Tongue (tissue), 2 donors: Measurements from ENCODE around the gene KIAA1217. TPM values are rescaled to one million over a fixed set of nuclear protein-coding genes. Genes with fewer than 3 reads are reported as not detected.
A peak's percentile ranks its signal among the peaks of the same experiment; 100 is the strongest.

Experiments used
- DNase-seq: peaks from one replicate; pipeline ENCODE4 v3.0.0-alpha.2; 2015
- total RNA-seq: library from RNA; depleted of rRNA; stranded (reverse); fragments of >200 nt; gene quantifications from one replicate; pipeline ENCODE4 v1.2.3, GENCODE V29; 2014

KIAA1217 gene
- total RNA-seq, 1 donor from 2014 or later = 36.0 TPM

- DNase-seq = peak; percentile 66
Observed at GRCh38 chr10:24502006-24502405, 293.1 kb downstream of the KIAA1217 start.

GRCh38 chr10:24502801-24503460 is 294.0 kb downstream of the KIAA1217 start:
- no peak for DNase-seq

DNA sequence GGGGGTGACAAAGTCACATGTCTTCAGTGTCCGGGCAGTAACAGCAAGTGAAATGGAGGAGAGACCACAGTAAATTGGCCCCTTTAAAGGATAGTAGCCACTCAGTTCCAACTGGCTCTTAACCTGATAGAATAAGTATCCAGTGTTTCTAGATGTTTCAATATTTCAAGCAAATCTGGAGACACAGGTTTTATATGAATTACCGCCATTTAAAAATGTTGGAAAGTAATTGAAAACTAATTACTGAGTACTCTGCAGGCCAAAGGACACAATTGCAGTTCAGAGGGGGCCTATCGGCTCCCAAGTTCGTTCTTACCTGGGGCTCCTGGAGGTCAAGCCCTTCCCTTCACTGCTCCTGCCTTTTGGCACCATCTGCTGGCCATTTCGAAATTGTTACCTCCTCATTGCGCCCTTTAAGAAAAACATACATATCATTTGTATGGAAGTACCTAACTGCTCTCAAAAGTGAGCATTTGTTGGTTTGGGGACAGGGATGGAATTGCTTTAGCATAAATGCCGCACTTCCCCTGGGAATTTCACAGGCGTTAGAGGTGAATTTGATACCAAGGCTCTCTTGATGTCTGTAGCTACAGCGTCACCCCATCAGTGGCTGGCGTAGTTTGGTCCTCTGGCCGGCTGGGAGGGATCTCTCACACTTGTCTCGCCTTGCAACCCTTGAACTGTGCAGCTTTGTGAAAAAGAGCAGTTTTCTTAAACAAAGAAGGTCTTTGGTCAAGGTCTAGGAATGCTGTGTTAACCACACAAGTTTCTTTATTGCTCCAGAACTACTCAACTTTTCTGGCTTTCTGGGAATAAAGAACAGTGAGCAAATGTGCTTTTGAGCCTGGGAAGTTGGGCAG is 294.8 kb downstream of the KIAA1217 start:
- peak; percentile 68 for DNase-seq

GRCh38 chr10:24505759-24506158 is 296.8 kb downstream of the KIAA1217 start:
- DNase-seq = no peak

- peak; percentile 44 for DNase-seq
Observed at GRCh38 chr10:24513155-24513554, 304.2 kb downstream of the KIAA1217 start.

GRCh38 chr10:24515481-24515880 is 306.5 kb downstream of the KIAA1217 start:
- no peak for DNase-seq

DNA sequence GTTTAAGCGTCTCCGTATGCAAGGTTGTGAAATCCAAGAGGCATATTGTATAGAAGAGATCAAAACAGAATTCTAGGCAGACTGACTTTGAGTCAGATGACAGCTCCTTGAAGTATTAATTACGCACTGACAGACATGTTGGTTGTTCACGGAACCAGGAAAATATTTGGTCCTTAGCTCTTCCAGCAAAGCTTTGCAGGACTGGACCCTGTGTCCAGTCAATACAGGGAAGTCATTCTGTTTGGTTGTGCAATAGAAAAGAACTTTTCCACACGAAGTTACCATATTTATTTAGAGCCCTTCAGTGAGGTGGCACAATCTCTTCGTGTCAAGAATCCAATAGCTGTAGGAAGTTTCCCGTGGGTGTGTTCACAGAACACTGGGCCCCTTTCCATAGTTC is 309.5 kb downstream of the KIAA1217 start:
- no peak for DNase-seq

GRCh38 chr10:24518981-24519597 is 310.2 kb downstream of the KIAA1217 start:
- DNase-seq = peak; percentile 89

DNA sequence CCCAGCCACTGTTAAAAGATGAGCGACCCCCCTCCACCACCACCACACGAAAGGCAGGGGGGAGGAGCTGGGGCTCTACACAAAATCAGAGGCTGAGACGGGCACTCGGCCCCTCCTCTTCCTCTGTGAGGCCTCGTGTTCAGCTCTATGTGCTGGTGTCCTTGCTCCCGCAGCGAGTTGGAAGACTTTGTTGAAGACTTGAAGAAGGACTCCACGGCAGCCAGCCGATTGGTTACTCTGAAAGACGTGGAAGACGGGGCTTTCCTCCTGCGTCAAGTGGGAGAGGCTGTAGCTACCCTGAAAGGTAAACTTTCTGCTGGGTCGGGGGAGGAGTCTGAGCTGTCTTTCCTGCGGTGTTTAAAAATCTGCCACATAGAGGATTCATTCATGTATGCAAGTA is 311.0 kb downstream of the KIAA1217 start:
- DNase-seq = no peak

DNA sequence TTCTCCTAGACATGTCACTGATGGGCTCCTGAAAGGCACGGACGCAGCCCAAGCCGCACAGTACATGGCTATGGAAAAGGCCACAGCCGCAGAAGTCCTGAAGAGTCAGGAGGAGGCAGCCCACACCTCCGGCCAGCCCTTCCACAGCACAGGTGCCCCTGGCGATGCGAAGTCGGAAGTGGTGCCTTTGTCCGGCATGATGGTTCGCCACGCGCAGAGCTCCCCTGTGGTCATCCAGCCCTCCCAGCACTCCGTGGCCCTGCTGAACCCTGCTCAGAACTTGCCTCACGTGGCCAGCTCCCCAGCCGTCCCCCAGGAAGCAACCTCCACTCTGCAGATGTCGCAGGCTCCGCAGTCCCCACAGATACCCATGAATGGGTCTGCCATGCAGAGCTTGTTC is 315.4 kb downstream of the KIAA1217 start:
- no peak for DNase-seq

- DNase-seq = no peak
Observed at GRCh38 chr10:24526085-24526649, 317.2 kb downstream of the KIAA1217 start.

- no peak for DNase-seq
Observed at GRCh38 chr10:24528946-24529345, 320.0 kb downstream of the KIAA1217 start.

DNA sequence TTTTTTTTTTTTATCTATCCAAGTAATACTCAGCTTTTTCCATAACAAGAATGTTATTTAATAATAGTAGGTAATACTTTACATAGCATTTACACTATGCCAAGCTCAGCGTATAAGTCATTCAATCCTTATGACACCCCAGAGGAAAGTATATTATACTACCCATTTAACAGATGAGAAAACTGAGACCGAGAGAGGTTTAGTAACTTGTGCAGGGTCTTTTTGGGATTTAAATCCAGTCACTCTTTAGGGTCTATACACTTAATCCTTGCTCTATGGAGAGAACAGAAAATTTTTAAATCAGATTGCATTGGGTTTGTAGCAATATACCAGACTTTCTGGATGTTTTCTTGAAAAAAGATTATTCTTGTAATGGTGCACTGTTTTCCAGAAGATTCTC is 322.5 kb downstream of the KIAA1217 start:
- DNase-seq = no peak

GRCh38 chr10:24533981-24534380 is 325.0 kb downstream of the KIAA1217 start:
- DNase-seq = no peak

GRCh38 chr10:24536636-24537035 is 327.7 kb downstream of the KIAA1217 start:
- no peak for DNase-seq

DNA sequence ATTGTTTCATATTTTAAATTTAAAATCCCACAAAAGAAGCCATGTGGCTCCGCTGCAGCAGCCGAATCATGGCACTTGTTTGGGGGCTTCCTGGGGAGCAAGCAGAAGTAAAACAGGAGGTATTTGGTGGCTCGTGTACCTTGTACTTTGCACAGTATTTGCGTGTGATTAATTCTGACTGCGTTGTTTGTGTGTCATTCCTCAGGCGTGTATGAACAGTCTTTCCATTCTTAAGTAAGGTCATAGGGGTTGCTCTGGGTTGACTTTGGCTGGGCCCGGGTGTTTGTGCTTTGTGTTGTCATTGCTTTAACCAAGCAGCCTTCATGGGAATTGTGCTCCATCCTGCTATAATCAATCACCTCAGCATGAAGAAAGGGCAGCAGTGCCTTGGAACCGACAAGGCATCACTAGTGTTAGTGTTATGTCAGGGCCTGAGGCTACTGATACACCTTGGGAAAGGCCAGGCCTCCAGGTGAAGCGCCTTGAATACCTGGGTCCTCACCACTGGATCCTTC is 332.4 kb downstream of the KIAA1217 start:
- no peak for DNase-seq

GRCh38 chr10:24542314-24543270 is 333.7 kb downstream of the KIAA1217 start:
- no peak for DNase-seq

GRCh38 chr10:24544776-24545175 is 335.8 kb downstream of the KIAA1217 start:
- DNase-seq = no peak

DNA sequence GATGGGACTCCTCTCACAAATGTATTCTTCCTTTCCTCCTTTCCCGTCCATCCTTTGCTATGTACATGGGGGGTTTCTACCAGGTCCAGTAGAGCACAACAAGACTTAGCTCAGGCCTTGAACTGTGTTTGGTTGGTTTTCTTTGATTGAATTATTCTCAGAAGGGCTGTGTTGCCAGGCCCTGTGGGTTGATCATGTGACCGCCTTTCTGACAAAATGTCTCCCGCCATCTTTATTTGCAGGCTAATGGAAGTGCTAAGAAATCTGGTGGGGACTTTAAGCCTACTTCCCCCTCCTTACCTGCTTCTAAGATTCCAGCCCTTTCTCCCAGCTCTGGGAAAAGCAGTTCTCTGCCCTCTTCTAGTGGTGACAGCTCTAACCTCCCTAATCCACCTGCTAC is 336.6 kb downstream of the KIAA1217 start:
- no peak for DNase-seq

GRCh38 chr10:24550680-24551079 is 341.7 kb downstream of the KIAA1217 start:
- no peak for DNase-seq

GRCh38 chr10:24551161-24551560 is 342.2 kb downstream of the KIAA1217 start:
- DNase-seq = no peak
